PFSK-1 (cell line): Measurements from ENCODE around the gene TEF.

Source experiments
- TAF1 ChIP-seq: IDR thresholded peaks from 2 replicates; pipeline ENCODE4 v1.6.1; 2012; ENCODE audit warnings: low read length, control low read depth, borderline replicate concordance; ENCODE audit not compliant: insufficient read depth
- TF ChIP-seq, protein P1 (sequence below), 2 experiments: IDR thresholded peaks; 2 replicates each; pipeline versions ENCODE4 v1.6.1 to v1.8.0; 2011 to 2012; ENCODE audit warnings: low read depth in 2 of 2, low read length in 2 of 2, control low read depth in 1 of 2, inconsistent platforms in 1 of 2, mild to moderate bottlenecking in 1 of 2, moderate library complexity in 1 of 2; ENCODE audit not compliant: insufficient read depth in 1 of 2

DNA sequence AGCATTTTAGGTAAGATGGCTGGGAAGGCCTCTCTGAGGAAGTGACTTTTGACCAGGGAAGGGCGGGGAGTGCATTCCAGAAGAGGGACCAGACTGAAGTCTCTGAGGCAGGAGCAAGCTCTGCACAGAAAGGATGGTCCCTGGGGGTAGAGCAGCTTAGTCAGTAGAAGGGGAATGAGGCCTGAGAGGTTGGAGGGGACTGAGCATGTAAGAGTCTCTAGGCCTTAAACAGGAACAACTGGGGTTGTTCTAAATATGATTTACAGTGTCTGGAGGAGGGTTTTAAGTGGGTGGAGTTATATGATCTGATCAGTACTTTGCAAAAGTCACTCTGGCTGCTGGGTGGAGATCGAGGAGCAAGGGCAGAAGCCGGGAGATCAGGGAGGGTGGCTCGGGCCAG, 31.7 kb upstream of the TEF start:
- TF ChIP-seq, protein P1, sequence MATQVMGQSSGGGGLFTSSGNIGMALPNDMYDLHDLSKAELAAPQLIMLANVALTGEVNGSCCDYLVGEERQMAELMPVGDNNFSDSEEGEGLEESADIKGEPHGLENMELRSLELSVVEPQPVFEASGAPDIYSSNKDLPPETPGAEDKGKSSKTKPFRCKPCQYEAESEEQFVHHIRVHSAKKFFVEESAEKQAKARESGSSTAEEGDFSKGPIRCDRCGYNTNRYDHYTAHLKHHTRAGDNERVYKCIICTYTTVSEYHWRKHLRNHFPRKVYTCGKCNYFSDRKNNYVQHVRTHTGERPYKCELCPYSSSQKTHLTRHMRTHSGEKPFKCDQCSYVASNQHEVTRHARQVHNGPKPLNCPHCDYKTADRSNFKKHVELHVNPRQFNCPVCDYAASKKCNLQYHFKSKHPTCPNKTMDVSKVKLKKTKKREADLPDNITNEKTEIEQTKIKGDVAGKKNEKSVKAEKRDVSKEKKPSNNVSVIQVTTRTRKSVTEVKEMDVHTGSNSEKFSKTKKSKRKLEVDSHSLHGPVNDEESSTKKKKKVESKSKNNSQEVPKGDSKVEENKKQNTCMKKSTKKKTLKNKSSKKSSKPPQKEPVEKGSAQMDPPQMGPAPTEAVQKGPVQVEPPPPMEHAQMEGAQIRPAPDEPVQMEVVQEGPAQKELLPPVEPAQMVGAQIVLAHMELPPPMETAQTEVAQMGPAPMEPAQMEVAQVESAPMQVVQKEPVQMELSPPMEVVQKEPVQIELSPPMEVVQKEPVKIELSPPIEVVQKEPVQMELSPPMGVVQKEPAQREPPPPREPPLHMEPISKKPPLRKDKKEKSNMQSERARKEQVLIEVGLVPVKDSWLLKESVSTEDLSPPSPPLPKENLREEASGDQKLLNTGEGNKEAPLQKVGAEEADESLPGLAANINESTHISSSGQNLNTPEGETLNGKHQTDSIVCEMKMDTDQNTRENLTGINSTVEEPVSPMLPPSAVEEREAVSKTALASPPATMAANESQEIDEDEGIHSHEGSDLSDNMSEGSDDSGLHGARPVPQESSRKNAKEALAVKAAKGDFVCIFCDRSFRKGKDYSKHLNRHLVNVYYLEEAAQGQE (IDR thresholded peaks at IDR 0.05; ENCODE audit: insufficient read depth in 1 of 2, low read depth in 2 of 2, low read length in 2 of 2): no peak
- TF ChIP-seq TAF1: no peak
